Head of caudate nucleus (tissue), 42 donors: ENCODE measurements around the gene TNRC6C.

Experiments
- DNase-seq, 42 donors: peaks; one replicate each; pipeline versions ENCODE4 v3.0.0 to v3.0.0-alpha.2; 2020 to 2021; ENCODE audit warnings: mixed read lengths in 7 of 42
- intact Hi-C: fragments of 100-400 bp; cut with DNase I; formaldehyde crosslinking; loops from one replicate; pipeline ENCODE4 v1.15.0; 2022

Gene TNRC6C

DNA sequence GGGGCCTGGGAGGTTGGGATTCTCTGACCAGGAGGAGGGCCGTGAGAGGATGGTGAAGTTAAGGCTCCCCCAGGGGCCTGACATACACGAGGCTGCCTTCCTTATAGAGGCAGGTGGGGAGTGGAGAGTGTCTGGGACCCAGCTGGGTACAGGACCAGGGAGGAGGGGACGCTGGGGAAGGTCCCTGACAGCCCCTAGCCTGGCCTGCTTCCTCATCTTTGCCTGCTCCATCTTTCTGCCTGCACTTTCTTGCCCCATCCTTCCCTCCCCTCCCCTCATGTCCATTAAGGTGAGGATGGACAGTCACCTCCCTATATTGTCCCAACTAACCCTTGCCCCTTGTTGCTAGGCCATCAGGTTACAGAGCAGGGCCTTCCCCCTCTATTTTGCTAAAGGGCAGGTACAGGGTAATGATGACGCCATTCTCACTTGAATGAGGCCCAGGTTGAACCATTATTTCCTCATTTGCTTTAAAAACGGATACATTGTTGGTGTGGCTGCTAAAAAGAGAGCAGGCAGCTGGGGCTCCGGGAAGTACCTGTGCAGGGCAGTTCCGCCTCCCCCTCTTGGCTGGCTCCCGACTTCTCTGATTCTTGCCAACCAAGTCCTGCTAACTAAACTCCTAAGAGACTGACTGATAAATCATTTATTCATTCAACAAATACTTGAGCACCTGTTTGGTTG, 189.0 kb downstream of the TNRC6C start:
- DNase-seq = no peak
- intact Hi-C loops = no loop called here

- no peak for DNase-seq
- intact Hi-C loops = no loop called here
These were observed 189.9 kb downstream of the TNRC6C start for GRCh38 chr17:78148286-78149016.

DNA sequence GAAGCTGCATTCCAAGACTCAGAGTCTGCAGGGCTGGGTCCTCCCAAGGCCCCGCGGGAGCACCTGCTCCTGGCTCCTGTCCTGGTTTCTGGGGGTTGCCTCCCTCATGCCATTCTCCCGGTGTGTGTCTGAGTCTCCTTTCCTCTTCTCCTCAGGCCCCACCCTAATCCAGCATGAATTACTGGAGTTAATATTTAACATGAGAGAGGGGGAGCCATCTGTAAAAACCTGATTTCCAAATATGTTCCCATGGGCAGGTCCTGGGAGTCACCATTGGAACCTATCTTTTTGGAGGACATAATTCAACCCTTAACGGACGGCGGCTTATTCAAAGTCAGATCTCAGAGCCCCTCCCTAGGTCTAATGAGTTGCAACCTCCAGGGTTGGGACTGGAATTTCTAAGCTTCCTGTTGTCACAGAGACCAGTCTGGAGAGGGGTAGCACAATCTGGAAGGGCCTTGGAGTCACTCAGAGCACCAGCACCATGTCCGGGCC, 193.1 kb downstream of the TNRC6C start:
- intact Hi-C loops = no loop called here
- no peak for DNase-seq

- intact Hi-C loops = no loop called here
- no peak for DNase-seq
These were observed 196.7 kb downstream of the TNRC6C start for GRCh38 chr17:78154903-78155811.
